H1 (cell line): ENCODE results near the gene FAHD2B. TPM values are rescaled to one million over a fixed set of nuclear protein-coding genes. Genes with fewer than 3 reads are reported as not detected.
"Not testable (repeated sequence)": the region's sequence is repeated elsewhere in the genome, so short reads cannot be mapped to it uniquely, and the experiment has no call there.

Experiments used
- CTCF ChIA-PET: fragments of 300-600 bp; sonication (Branson Sonifier 250); formaldehyde crosslinking; loops from one replicate; lab custom pipeline; 2021; ENCODE audit not compliant: partially characterized antibody; lab: Charles Lee
- POLR2A ChIA-PET: fragments of 300-600 bp; sonication (Branson Sonifier 250); formaldehyde crosslinking; loops from one replicate; lab custom pipeline; 2021; ENCODE audit warnings: inconsistent platforms; ENCODE audit not compliant: partially characterized antibody; lab: Charles Lee
- DNase-seq, 2 experiments: peaks; one replicate each; pipeline versions ENCODE4 v3.0.0 to v3.0.0-alpha.2; 2010 to 2022; ENCODE audit warnings: low spot score in 2 of 2, low read depth in 1 of 2, mixed read lengths in 1 of 2
- FAIRE-seq: peaks from 2 replicates; lab custom pipeline; 2011; peaks lifted over from hg19 to GRCh38; lab: Jason Lieb, UNC
- H2AFZ ChIP-seq: 2 replicates; pipeline ENCODE4 v1.8.1; 2012; ENCODE audit warnings: low read length, inconsistent platforms
- H2AK5ac ChIP-seq: 2 replicates; pipeline ENCODE4 v1.6.1; 2013; ENCODE audit warnings: low read depth, low read length
- H2BK120ac ChIP-seq: replicated peaks from 2 replicates; pipeline ENCODE3; 2013; ENCODE audit warnings: low read depth, low read length, inconsistent platforms
- H2BK12ac ChIP-seq: 2 replicates; pipeline ENCODE4 v1.6.1; 2013; ENCODE audit warnings: low read depth, low read length
- H2BK15ac ChIP-seq: 2 replicates; pipeline ENCODE4 v1.6.1; 2013; ENCODE audit warnings: low read length
- H2BK20ac ChIP-seq: 2 replicates; pipeline ENCODE4 v1.6.1; 2013; ENCODE audit warnings: low read length
- H2BK5ac ChIP-seq: 2 replicates; pipeline ENCODE4 v1.6.1; 2013; ENCODE audit warnings: low read depth, low read length
- H3K14ac ChIP-seq: 2 replicates; pipeline ENCODE4 v1.6.1; 2013; ENCODE audit warnings: inconsistent platforms; ENCODE audit not compliant: insufficient read length
- H3K18ac ChIP-seq: 2 replicates; pipeline ENCODE4 v1.6.1; 2013; ENCODE audit warnings: low read length; ENCODE audit errors: extremely low read depth
- H3K23ac ChIP-seq: 2 replicates; pipeline ENCODE4 v1.6.1; 2013; ENCODE audit warnings: inconsistent platforms; ENCODE audit not compliant: insufficient read length
- H3K23me2 ChIP-seq: 2 replicates; pipeline ENCODE4 v1.6.1; 2013; ENCODE audit warnings: low read depth, low read length
- H3K27ac ChIP-seq: 2 replicates; pipeline ENCODE4 v1.6.1; 2011; ENCODE audit warnings: low read depth, low read length, inconsistent platforms
- H3K27me3 ChIP-seq, 4 experiments: replicated peaks in 1 of 4; 1 replicate in 1 of 4; 2 replicates in 3 of 4; pipeline versions ENCODE4 v1.6.1 to v1.8.1; 2011 to 2013; ENCODE audit warnings: low read length in 3 of 4, mild to moderate bottlenecking in 3 of 4, inconsistent platforms in 2 of 4, mixed read lengths in 2 of 4, moderate library complexity in 1 of 4; ENCODE audit not compliant: control insufficient read depth in 3 of 4, insufficient read depth in 3 of 4; ENCODE audit errors: extremely low read depth in 1 of 4
- H3K36me3 ChIP-seq, 4 experiments: 2 replicates each; pipeline versions ENCODE4 v1.6.1 to v1.8.1; 2011 to 2013; ENCODE audit warnings: mild to moderate bottlenecking in 4 of 4, low read length in 3 of 4, moderate library complexity in 2 of 4, control low read depth in 1 of 4, inconsistent platforms in 1 of 4; ENCODE audit not compliant: insufficient read depth in 4 of 4, control insufficient read depth in 2 of 4
- H3K4ac ChIP-seq: replicated peaks from 2 replicates; pipeline ENCODE3; 2013; ENCODE audit warnings: low read length, low read depth, mixed read lengths, inconsistent platforms; ENCODE audit not compliant: insufficient read length
- H3K4me1 ChIP-seq, 4 experiments: replicated peaks in 1 of 4; 1 replicate in 1 of 4; 2 replicates in 3 of 4; pipeline versions ENCODE4 v1.6.1 to v1.8.1; 2011 to 2013; ENCODE audit warnings: low read length in 3 of 4, inconsistent platforms in 2 of 4, mixed read lengths in 1 of 4; ENCODE audit not compliant: insufficient read depth in 4 of 4, control insufficient read depth in 3 of 4
- H3K4me2 ChIP-seq, 2 experiments: 2 replicates each; pipeline versions ENCODE4 v1.6.1 to v1.8.1; 2011 to 2013; ENCODE audit warnings: low read depth in 2 of 2, low read length in 2 of 2, control low read depth in 1 of 2, inconsistent platforms in 1 of 2, mild to moderate bottlenecking in 1 of 2; ENCODE audit not compliant: insufficient read depth in 1 of 2
- H3K4me3 ChIP-seq, 4 experiments: fragments of 200-600, 300-600 bp in 1 of 4; sonication (generic), shearing (Covaris generic), sonication (Bioruptor Twin) in 1 of 4; 2 replicates each; pipeline versions ENCODE4 v1.5.1 to v1.8.1; 2011 to 2016; ENCODE audit warnings: low read length in 4 of 4, low read depth in 3 of 4, control low read depth in 2 of 4, inconsistent platforms in 2 of 4, mild to moderate bottlenecking in 2 of 4, mixed read lengths in 1 of 4, moderate library complexity in 1 of 4; ENCODE audit not compliant: insufficient read depth in 2 of 4; ENCODE audit errors: extremely low read depth in 1 of 4
- H3K56ac ChIP-seq: replicated peaks from 2 replicates; pipeline ENCODE3; 2013; ENCODE audit warnings: low read depth, mild to moderate bottlenecking, mixed read lengths, low read length, inconsistent platforms; ENCODE audit not compliant: insufficient read length
- H3K79me1 ChIP-seq: 2 replicates; pipeline ENCODE4 v1.6.1; 2013; ENCODE audit warnings: low read depth, low read length, control low read depth
- H3K79me2 ChIP-seq, 2 experiments: 2 replicates each; pipeline versions ENCODE4 v1.6.1 to v1.8.1; 2012 to 2013; ENCODE audit warnings: low read length in 2 of 2, mild to moderate bottlenecking in 2 of 2, inconsistent platforms in 1 of 2; ENCODE audit not compliant: insufficient read depth in 2 of 2, control insufficient read depth in 1 of 2
- H3K9ac ChIP-seq, 4 experiments: replicated peaks in 1 of 4; 1 replicate in 1 of 4; 2 replicates in 3 of 4; pipeline versions ENCODE4 v1.6.1 to v1.8.1; 2011 to 2013; ENCODE audit warnings: low read depth in 3 of 4, low read length in 3 of 4, control low read depth in 2 of 4, mild to moderate bottlenecking in 2 of 4, moderate library complexity in 2 of 4, inconsistent platforms in 1 of 4; ENCODE audit errors: extremely low read depth in 1 of 4
- H3K9me3 ChIP-seq, 2 experiments: 2 replicates each; pipeline versions ENCODE4 v1.6.1 to v1.8.1; 2012 to 2013; ENCODE audit warnings: mild to moderate bottlenecking in 2 of 2, moderate library complexity in 2 of 2, control low read depth in 1 of 2, inconsistent platforms in 1 of 2, low read depth in 1 of 2, low read length in 1 of 2, mixed read lengths in 1 of 2; ENCODE audit not compliant: insufficient read depth in 2 of 2
- H4K20me1 ChIP-seq, 2 experiments: replicated peaks in 1 of 2; 2 replicates each; pipeline versions ENCODE3 to v1.8.1; 2011 to 2013; ENCODE audit warnings: inconsistent platforms in 2 of 2, low read length in 2 of 2, mild to moderate bottlenecking in 1 of 2; ENCODE audit not compliant: insufficient read depth in 2 of 2, control insufficient read depth in 1 of 2
- H4K5ac ChIP-seq: 2 replicates; pipeline ENCODE4 v1.6.1; 2013; ENCODE audit warnings: low read length, low read depth, mixed read lengths, inconsistent platforms; ENCODE audit not compliant: insufficient read length
- H4K8ac ChIP-seq: 2 replicates; pipeline ENCODE4 v1.8.0; 2013; ENCODE audit warnings: mild to moderate bottlenecking, moderate library complexity, low read length, inconsistent platforms; ENCODE audit not compliant: insufficient read depth; ENCODE audit errors: extremely low read depth
- H4K91ac ChIP-seq: replicated peaks from 2 replicates; pipeline ENCODE3; 2013; ENCODE audit warnings: low read length, mixed read lengths, inconsistent platforms; ENCODE audit not compliant: insufficient read length
- WGBS, 2 experiments: shearing (Covaris generic) in 1 of 2; methylation state at CpG; one replicate each; pipeline versions ENCODE4 v1.1.6 to v1.1.7; 2013 to 2015; ENCODE audit warnings: low lambda C conversion rate in 2 of 2, mixed read lengths in 2 of 2, inconsistent platforms in 1 of 2, low coverage in 1 of 2, missing lambda C conversion rate in 1 of 2; ENCODE audit not compliant: insufficient replicate concordance in 2 of 2, insufficient coverage in 1 of 2, insufficient read length in 1 of 2; ENCODE audit errors: extremely low coverage in 1 of 2, missing lambda C conversion rate in 1 of 2; 5-methylcytosine and 5-hydroxymethylcytosine counted together
- polyA plus RNA-seq, 7 experiments: library from polyadenylated mRNA; depleted of rRNA in 3 of 7; stranded (reverse) in 5 of 7; unstranded in 2 of 7; fragments of >200 nt in 5 of 7; fragments of 200-250 nt in 2 of 7; gene quantifications; 1 replicate in 5 of 7; 2 replicates in 1 of 7; 4 replicates in 1 of 7; pipeline versions ENCODE4 v1.2.1 to v1.2.3, GENCODE V29; 2011 to 2013; ENCODE audit warnings: missing spikeins in 2 of 7, mixed read lengths in 2 of 7
- total RNA-seq: library from RNA; stranded (reverse); fragmentation: NEBNext Ultra II Directional; extraction: Animal tissue kit (Norgen Biotek cat#: 25700); gene quantifications from 2 replicates; pipeline ENCODE4 v1.2.1, GENCODE V29; 2021

FAHD2B gene
- total and polyA plus RNA-seq, 2 of the 8 experiments (the other 6 are each of a cell fraction or from before 2014, with no cell fraction given), result 23.5 to 39.4 TPM

DNA sequence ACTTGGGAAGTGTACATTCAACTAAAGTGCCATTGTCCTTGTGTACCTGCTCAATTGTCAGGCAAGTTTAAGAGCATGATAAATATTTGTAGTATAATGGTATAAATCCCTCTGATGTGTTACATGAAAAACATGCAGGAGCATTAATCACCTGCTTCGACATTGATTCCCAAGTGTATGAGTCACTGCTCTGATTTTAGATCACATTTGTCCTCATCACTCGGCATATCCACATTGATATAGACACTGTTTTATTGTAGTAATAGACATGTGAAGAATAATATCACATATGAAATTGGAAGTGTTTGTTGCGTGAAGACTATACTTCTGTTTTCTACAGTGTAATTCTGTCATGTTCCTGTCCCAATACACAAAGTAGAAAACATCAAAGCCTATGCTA lies 49.3 kb upstream of the FAHD2B start:
- H3K23ac ChIP-seq, H3K56ac ChIP-seq, H2BK20ac ChIP-seq, H4K5ac ChIP-seq, H2AK5ac ChIP-seq, H4K20me1 ChIP-seq, H2BK12ac ChIP-seq, H4K8ac ChIP-seq, H3K27ac ChIP-seq, H2AFZ ChIP-seq, H3K4ac ChIP-seq, H4K91ac ChIP-seq, H3K4me3 ChIP-seq, H3K14ac ChIP-seq, H3K4me2 ChIP-seq, H3K18ac ChIP-seq, H3K4me1 ChIP-seq, H3K79me2 ChIP-seq, H2BK15ac ChIP-seq, H3K79me1 ChIP-seq, H3K23me2 ChIP-seq, CTCF ChIA-PET, H3K9ac ChIP-seq, H3K36me3 ChIP-seq, H3K27me3 ChIP-seq, POLR2A ChIA-PET, FAIRE-seq, DNase-seq, H2BK120ac ChIP-seq, H3K9me3 ChIP-seq, H2BK5ac ChIP-seq: not testable (repeated sequence)
- WGBS, 2 experiments, result 80% methylated on average over 3 of the region's 3 CpGs; no CpG with 5 or more reads in 1 of the 2 experiments

DNA sequence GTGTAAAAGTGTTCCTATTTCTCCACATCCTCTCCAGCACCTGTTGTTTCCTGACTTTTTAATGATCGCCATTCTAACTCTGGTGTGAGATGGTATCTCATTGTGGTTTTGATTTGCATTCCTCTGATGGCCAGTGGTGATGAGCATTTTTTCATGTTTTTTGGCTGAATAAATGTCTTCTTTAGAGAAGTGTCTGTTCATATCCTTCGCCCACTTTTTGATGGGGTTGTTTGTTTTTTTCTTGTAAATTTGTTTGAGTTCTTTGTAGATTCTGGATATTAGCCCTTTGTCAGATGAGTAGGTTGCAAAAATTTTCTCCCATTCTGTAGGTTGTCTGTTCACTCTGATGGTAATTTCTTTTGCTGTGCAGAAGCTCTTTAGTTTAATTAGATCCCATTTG lies 34.4 kb upstream of the FAHD2B start:
- H2BK12ac ChIP-seq, H3K23me2 ChIP-seq, H2AFZ ChIP-seq, H3K4ac ChIP-seq, H3K18ac ChIP-seq, H4K91ac ChIP-seq, H3K79me1 ChIP-seq, H3K23ac ChIP-seq, H4K8ac ChIP-seq, H3K27me3 ChIP-seq, POLR2A ChIA-PET, H3K56ac ChIP-seq, H2AK5ac ChIP-seq, H3K9me3 ChIP-seq, H3K4me2 ChIP-seq, H3K36me3 ChIP-seq, H3K4me3 ChIP-seq, H4K20me1 ChIP-seq, H2BK20ac ChIP-seq, H2BK120ac ChIP-seq, H3K79me2 ChIP-seq, CTCF ChIA-PET, H3K9ac ChIP-seq, H4K5ac ChIP-seq, H3K4me1 ChIP-seq, DNase-seq, H2BK15ac ChIP-seq, H2BK5ac ChIP-seq, H3K14ac ChIP-seq, FAIRE-seq, H3K27ac ChIP-seq: not testable (repeated sequence)
- WGBS, 2 experiments, result 87% methylated on average over 2 of the region's 2 CpGs; no CpG with 5 or more reads in 1 of the 2 experiments
